IPS-15b (cell line): ENCODE measurements around the gene MAML2.

Source experiments
- H3K27me3 ChIP-seq: one replicate; pipeline ENCODE4 v1.6.1; 2013; ENCODE audit warnings: low read length; ENCODE audit not compliant: control insufficient read depth, insufficient read depth
- H3K36me3 ChIP-seq: one replicate; pipeline ENCODE4 v1.6.1; 2013; ENCODE audit warnings: low read length; ENCODE audit not compliant: control insufficient read depth, insufficient read depth
- H3K4me1 ChIP-seq: one replicate; pipeline ENCODE4 v1.6.1; 2013; ENCODE audit warnings: mild to moderate bottlenecking, low read length; ENCODE audit not compliant: control insufficient read depth, insufficient read depth
- H3K4me3 ChIP-seq: one replicate; pipeline ENCODE4 v1.5.1; 2013; ENCODE audit warnings: low read depth, low read length
- H3K9ac ChIP-seq: one replicate; pipeline ENCODE4 v1.6.1; 2013; ENCODE audit warnings: low read depth, mild to moderate bottlenecking, low read length
- H3K9me3 ChIP-seq: one replicate; pipeline ENCODE4 v1.6.1; 2013; ENCODE audit warnings: mild to moderate bottlenecking, low read length; ENCODE audit not compliant: control insufficient read depth, insufficient read depth

The MAML2 gene

GRCh38 chr11:96070453-96070852 lies 272.5 kb downstream of the MAML2 start:
- H3K36me3 ChIP-seq: no peaks in the 10 kb centered on the region
- H3K27me3 ChIP-seq: no peaks in the 10 kb centered on the region
- no peaks in the 10 kb centered on the region for H3K4me1 ChIP-seq
- H3K9ac ChIP-seq: no peak overlapping the region
- H3K4me3 ChIP-seq: no peak overlapping the region
- H3K9me3 ChIP-seq: no peaks in the 10 kb centered on the region

GRCh38 chr11:96067160-96067559 lies 275.8 kb downstream of the MAML2 start:
- Histone ChIP-seq H3K9ac (no peak overlapping the region), H3K9me3 (no peaks in the 10 kb centered on the region), H3K4me3 (no peak overlapping the region), H3K36me3 (no peaks in the 10 kb centered on the region), H3K4me1 (no peaks in the 10 kb centered on the region), H3K27me3 (no peaks in the 10 kb centered on the region)

GRCh38 chr11:96065379-96065778 lies 277.6 kb downstream of the MAML2 start:
- Histone ChIP-seq H3K36me3 (no peaks in the 10 kb centered on the region), H3K4me3 (no peak overlapping the region), H3K27me3 (no peaks in the 10 kb centered on the region), H3K9ac (no peak overlapping the region), H3K4me1 (no peaks in the 10 kb centered on the region), H3K9me3 (no peaks in the 10 kb centered on the region)

- H3K9me3 ChIP-seq: no peaks in the 10 kb centered on the region
- no peaks in the 10 kb centered on the region for H3K4me1 ChIP-seq
- H3K27me3 ChIP-seq: no peaks in the 10 kb centered on the region
- H3K9ac ChIP-seq: no peak overlapping the region
- no peak overlapping the region for H3K4me3 ChIP-seq
- H3K36me3 ChIP-seq: no peaks in the 10 kb centered on the region
Observed at GRCh38 chr11:96063886-96064285, 279.1 kb downstream of the MAML2 start.

GRCh38 chr11:96063053-96063452 lies 279.9 kb downstream of the MAML2 start:
- no peaks in the 10 kb centered on the region for H3K27me3 ChIP-seq
- H3K4me3 ChIP-seq: no peak overlapping the region
- no peak overlapping the region for H3K9ac ChIP-seq
- H3K4me1 ChIP-seq: no peaks in the 10 kb centered on the region
- no peaks in the 10 kb centered on the region for H3K36me3 ChIP-seq
- no peaks in the 10 kb centered on the region for H3K9me3 ChIP-seq

GRCh38 chr11:96062134-96062533 lies 280.9 kb downstream of the MAML2 start:
- no peaks in the 10 kb centered on the region for H3K9me3 ChIP-seq
- no peaks in the 10 kb centered on the region for H3K36me3 ChIP-seq
- H3K4me3 ChIP-seq: no peak overlapping the region
- H3K4me1 ChIP-seq: no peaks in the 10 kb centered on the region
- H3K9ac ChIP-seq: no peak overlapping the region
- H3K27me3 ChIP-seq: no peaks in the 10 kb centered on the region

GRCh38 chr11:96061730-96062129 lies 281.3 kb downstream of the MAML2 start:
- Histone ChIP-seq H3K4me1 (peaks cover 1% of the 10 kb centered on the region), H3K36me3 (no peaks in the 10 kb centered on the region), H3K9ac (no peak overlapping the region), H3K4me3 (no peak overlapping the region), H3K9me3 (no peaks in the 10 kb centered on the region), H3K27me3 (no peaks in the 10 kb centered on the region)

GRCh38 chr11:96061069-96061468 lies 281.9 kb downstream of the MAML2 start:
- H3K9me3 ChIP-seq: no peaks in the 10 kb centered on the region
- no peak overlapping the region for H3K4me3 ChIP-seq
- H3K4me1 ChIP-seq: peaks cover 8% of the 10 kb centered on the region
- H3K27me3 ChIP-seq: no peaks in the 10 kb centered on the region
- no peaks in the 10 kb centered on the region for H3K36me3 ChIP-seq
- no peak overlapping the region for H3K9ac ChIP-seq

- Histone ChIP-seq H3K9me3 (no peaks in the 10 kb centered on the region), H3K9ac (no peak overlapping the region), H3K36me3 (no peaks in the 10 kb centered on the region), H3K4me1 (peaks cover 20% of the 10 kb centered on the region), H3K4me3 (no peak overlapping the region), H3K27me3 (no peaks in the 10 kb centered on the region)
Observed at GRCh38 chr11:96057502-96057901, 285.5 kb downstream of the MAML2 start.

GRCh38 chr11:96056576-96056975 lies 286.4 kb downstream of the MAML2 start:
- no peaks in the 10 kb centered on the region for H3K36me3 ChIP-seq
- H3K27me3 ChIP-seq: no peaks in the 10 kb centered on the region
- no peak overlapping the region for H3K9ac ChIP-seq
- H3K4me3 ChIP-seq: no peak overlapping the region
- H3K4me1 ChIP-seq: peaks cover 20% of the 10 kb centered on the region
- no peaks in the 10 kb centered on the region for H3K9me3 ChIP-seq

GRCh38 chr11:96055706-96056387 lies 287.1 kb downstream of the MAML2 start:
- H3K36me3 ChIP-seq: no peaks in the 10 kb centered on the region
- no peaks in the 10 kb centered on the region for H3K27me3 ChIP-seq
- no peak overlapping the region for H3K4me3 ChIP-seq
- H3K4me1 ChIP-seq: peaks cover 20% of the 10 kb centered on the region
- H3K9me3 ChIP-seq: no peaks in the 10 kb centered on the region
- no peak overlapping the region for H3K9ac ChIP-seq

GRCh38 chr11:96054870-96055705 lies 287.9 kb downstream of the MAML2 start:
- Histone ChIP-seq H3K4me1 (peaks cover 20% of the 10 kb centered on the region), H3K27me3 (no peaks in the 10 kb centered on the region), H3K9ac (no peak overlapping the region), H3K36me3 (no peaks in the 10 kb centered on the region), H3K9me3 (no peaks in the 10 kb centered on the region), H3K4me3 (no peak overlapping the region)
